OCI-LY7 (cell line): Measurements from ENCODE around the gene UGT3A2.
"Not testable (repeated sequence)": the region's sequence is repeated elsewhere in the genome, so short reads cannot be mapped to it uniquely, and the experiment has no call there.

ENCODE experiments used
- EZH2phosphoT487 ChIP-seq: fragments of 200-600 bp; sonication (generic); IDR thresholded peaks from 2 replicates; pipeline ENCODE4 v1.6.1; 2018; ENCODE audit warnings: low read depth, borderline replicate concordance, mild to moderate bottlenecking, mixed run types, antibody characterized with exemption, low read length, moderate library complexity, mixed read lengths
- TF ChIP-seq, protein P1 (sequence below): fragments of 200-600 bp; sonication (generic); conservative IDR thresholded peaks from 2 replicates; pipeline ENCODE4 v1.5.1; 2014; ENCODE audit warnings: mild to moderate bottlenecking, antibody characterized with exemption, low read length, moderate library complexity, mixed read lengths

DNA sequence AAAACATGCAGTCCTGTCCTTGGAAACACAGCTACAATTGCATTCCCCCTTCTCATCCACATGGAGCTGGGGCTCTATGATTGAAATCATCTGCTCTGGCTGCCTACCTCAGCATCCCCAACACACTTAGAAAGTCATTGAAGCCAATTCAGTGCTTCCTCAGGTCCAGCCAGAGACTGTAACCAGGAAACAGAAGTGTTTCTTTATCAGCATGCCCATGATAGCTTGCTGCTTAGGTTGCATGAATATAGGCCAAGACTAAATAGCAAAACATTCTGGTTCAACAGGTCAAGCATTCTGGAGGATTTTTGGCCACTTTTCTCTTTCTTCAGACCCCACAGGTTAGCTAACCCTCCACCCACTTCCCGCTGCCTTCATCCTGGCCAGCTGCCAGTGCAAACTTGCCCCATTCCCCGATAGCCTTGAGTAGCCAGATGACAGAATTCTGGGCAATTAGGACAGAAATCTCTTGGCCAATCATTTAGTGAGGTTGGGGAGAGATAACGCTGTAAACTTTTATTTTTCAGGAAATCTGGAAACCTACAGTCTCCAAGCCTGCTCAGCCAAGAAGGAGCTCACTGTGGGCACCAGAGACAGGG is 32.0 kb downstream of the UGT3A2 start:
- TF ChIP-seq, protein P1, sequence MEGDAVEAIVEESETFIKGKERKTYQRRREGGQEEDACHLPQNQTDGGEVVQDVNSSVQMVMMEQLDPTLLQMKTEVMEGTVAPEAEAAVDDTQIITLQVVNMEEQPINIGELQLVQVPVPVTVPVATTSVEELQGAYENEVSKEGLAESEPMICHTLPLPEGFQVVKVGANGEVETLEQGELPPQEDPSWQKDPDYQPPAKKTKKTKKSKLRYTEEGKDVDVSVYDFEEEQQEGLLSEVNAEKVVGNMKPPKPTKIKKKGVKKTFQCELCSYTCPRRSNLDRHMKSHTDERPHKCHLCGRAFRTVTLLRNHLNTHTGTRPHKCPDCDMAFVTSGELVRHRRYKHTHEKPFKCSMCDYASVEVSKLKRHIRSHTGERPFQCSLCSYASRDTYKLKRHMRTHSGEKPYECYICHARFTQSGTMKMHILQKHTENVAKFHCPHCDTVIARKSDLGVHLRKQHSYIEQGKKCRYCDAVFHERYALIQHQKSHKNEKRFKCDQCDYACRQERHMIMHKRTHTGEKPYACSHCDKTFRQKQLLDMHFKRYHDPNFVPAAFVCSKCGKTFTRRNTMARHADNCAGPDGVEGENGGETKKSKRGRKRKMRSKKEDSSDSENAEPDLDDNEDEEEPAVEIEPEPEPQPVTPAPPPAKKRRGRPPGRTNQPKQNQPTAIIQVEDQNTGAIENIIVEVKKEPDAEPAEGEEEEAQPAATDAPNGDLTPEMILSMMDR, result not testable (repeated sequence)
- not testable (repeated sequence) for TF ChIP-seq EZH2phosphoT487
